Caco-2 (cell line): ENCODE results near the gene ASH1L. TPM values are rescaled to one million over a fixed set of nuclear protein-coding genes. Genes with fewer than 3 reads are reported as not detected.
"Not testable (repeated sequence)": the region's sequence is repeated elsewhere in the genome, so short reads cannot be mapped to it uniquely, and the experiment has no call there.

Source experiments
- BruUV-seq: library from RNA; stranded (reverse); fragments of 400-500 nt; replicated peaks from 2 replicates; lab custom pipeline; 2021; lab: Mats Ljungman, UMichigan
- CTCF ChIA-PET: fragments of 300-600 bp; sonication (Branson Sonifier 250); formaldehyde crosslinking; loops from one replicate; lab custom pipeline; 2022; ENCODE audit warnings: antibody characterized with exemption; lab: Charles Lee
- POLR2A ChIA-PET: fragments of 300-600 bp; sonication (Branson Sonifier 250); formaldehyde crosslinking; loops from one replicate; lab custom pipeline; 2022; ENCODE audit warnings: antibody characterized with exemption; lab: Charles Lee
- DNase-seq, 2 experiments: peaks; one replicate each; pipeline versions ENCODE4 v3.0.0 to v3.0.0-alpha.2; 2020 to 2022
- H3K27me3 ChIP-seq: replicated peaks from 2 replicates; pipeline ENCODE4 v1.6.0; 2011; ENCODE audit warnings: low read length; ENCODE audit not compliant: control insufficient read depth, insufficient read depth
- H3K36me3 ChIP-seq: 2 replicates; pipeline ENCODE4 v1.5.1; 2011; ENCODE audit warnings: low read length; ENCODE audit not compliant: control insufficient read depth, insufficient read depth
- H3K4me1 ChIP-seq: fragments of 250-450 bp; sonication (Bioruptor Pico); 2 replicates; pipeline ENCODE4 v1.5.1; 2020; ENCODE audit warnings: mild to moderate bottlenecking
- H3K4me3 ChIP-seq: 2 replicates; pipeline ENCODE4 v1.5.1; 2011; ENCODE audit warnings: low read depth, mild to moderate bottlenecking, control low read depth, low read length
- H3K9me3 ChIP-seq: fragments of 250-450 bp; sonication (Bioruptor Pico); 2 replicates; pipeline ENCODE4 v1.5.1; 2020; ENCODE audit warnings: mild to moderate bottlenecking, moderate library complexity
- H3K27ac Mint-ChIP-seq: one replicate; pipeline ENCODE4 v1.8.0; 2022; ENCODE audit warnings: mixed read lengths; ENCODE audit not compliant: unreplicated experiment
- H3K27me3 Mint-ChIP-seq: one replicate; pipeline ENCODE4 v1.8.0; 2022; ENCODE audit warnings: mixed read lengths; ENCODE audit not compliant: insufficient read depth, unreplicated experiment
- H3K36me3 Mint-ChIP-seq: one replicate; pipeline ENCODE4 v1.8.0; 2022; ENCODE audit warnings: mild to moderate bottlenecking, mixed read lengths; ENCODE audit not compliant: insufficient read depth, unreplicated experiment
- H3K4me1 Mint-ChIP-seq: one replicate; pipeline ENCODE4 v1.8.0; 2022; ENCODE audit warnings: low read depth, mixed read lengths; ENCODE audit not compliant: unreplicated experiment
- H3K4me3 Mint-ChIP-seq: one replicate; pipeline ENCODE4 v1.8.0; 2022; ENCODE audit warnings: mild to moderate bottlenecking, moderate library complexity, mixed read lengths; ENCODE audit not compliant: unreplicated experiment
- H3K9me3 Mint-ChIP-seq: one replicate; pipeline ENCODE4 v1.8.0; 2022; ENCODE audit warnings: mixed read lengths; ENCODE audit not compliant: unreplicated experiment
- intact Hi-C: fragments of 100-400 bp; cut with micrococcal nuclease; formaldehyde crosslinking; loops from one replicate; pipeline ENCODE4 v1.10.0; 2022; ENCODE audit not compliant: unreplicated experiment
- total RNA-seq: library from RNA; stranded (reverse); gene quantifications from 2 replicates; pipeline ENCODE4 v1.2.3, GENCODE V29; 2022
- TF ChIP-seq, protein P1 (sequence below), 2 experiments: fragments of 200-600 bp in 1 of 2; IDR thresholded peaks; 1 replicate in 1 of 2; 2 replicates in 1 of 2; pipeline versions ENCODE4 v1.5.1 to v1.8.0; 2011 to 2022; ENCODE audit warnings: antibody characterized with exemption in 1 of 2, control low read depth in 1 of 2, inconsistent platforms in 1 of 2, low read depth in 1 of 2, low read length in 1 of 2, mild to moderate bottlenecking in 1 of 2, moderate library complexity in 1 of 2; ENCODE audit not compliant: insufficient read depth in 1 of 2, severe bottlenecking in 1 of 2, unreplicated experiment in 1 of 2

The ASH1L gene
- total RNA-seq, 1 experiment from 2014 or later: 39.4 TPM

- Histone ChIP-seq H3K27me3 (no peaks in the 10 kb centered on the region), H3K4me3 (no peak overlapping the region), H3K36me3 (no peaks in the 10 kb centered on the region), H3K9me3 (no peaks in the 10 kb centered on the region), H3K4me1 (no peaks in the 10 kb centered on the region)
- TF ChIP-seq, protein P1, sequence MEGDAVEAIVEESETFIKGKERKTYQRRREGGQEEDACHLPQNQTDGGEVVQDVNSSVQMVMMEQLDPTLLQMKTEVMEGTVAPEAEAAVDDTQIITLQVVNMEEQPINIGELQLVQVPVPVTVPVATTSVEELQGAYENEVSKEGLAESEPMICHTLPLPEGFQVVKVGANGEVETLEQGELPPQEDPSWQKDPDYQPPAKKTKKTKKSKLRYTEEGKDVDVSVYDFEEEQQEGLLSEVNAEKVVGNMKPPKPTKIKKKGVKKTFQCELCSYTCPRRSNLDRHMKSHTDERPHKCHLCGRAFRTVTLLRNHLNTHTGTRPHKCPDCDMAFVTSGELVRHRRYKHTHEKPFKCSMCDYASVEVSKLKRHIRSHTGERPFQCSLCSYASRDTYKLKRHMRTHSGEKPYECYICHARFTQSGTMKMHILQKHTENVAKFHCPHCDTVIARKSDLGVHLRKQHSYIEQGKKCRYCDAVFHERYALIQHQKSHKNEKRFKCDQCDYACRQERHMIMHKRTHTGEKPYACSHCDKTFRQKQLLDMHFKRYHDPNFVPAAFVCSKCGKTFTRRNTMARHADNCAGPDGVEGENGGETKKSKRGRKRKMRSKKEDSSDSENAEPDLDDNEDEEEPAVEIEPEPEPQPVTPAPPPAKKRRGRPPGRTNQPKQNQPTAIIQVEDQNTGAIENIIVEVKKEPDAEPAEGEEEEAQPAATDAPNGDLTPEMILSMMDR (IDR thresholded peaks at IDR 0.05; ENCODE audit: insufficient read depth in 1 of 2, low read depth in 1 of 2, low read length in 1 of 2, severe bottlenecking in 1 of 2, unreplicated experiment in 1 of 2): peak; percentile 41 to 50
- no peaks in the 10 kb centered on the region for H3K36me3 Mint-ChIP-seq
- H3K4me1 Mint-ChIP-seq: no peaks in the 10 kb centered on the region
- ChIA-PET CTCF (interaction anchor here (0.7 kb wide), 1 partner anchor 21 kb away, joined by 3 read pairs; no protein-coding TSS in a partner anchor), POLR2A (no interaction called here)
- H3K27ac Mint-ChIP-seq: no peak overlapping the region
- H3K9me3 Mint-ChIP-seq: no peaks in the 10 kb centered on the region
- H3K4me3 Mint-ChIP-seq: no peak overlapping the region
- no peaks in the 10 kb centered on the region for H3K27me3 Mint-ChIP-seq
- no TSS peak for BruUV-seq
- intact Hi-C loops: loop anchor here (2.0 to 10.0 kb wide), 2 partner anchors 267 to 341 kb away; partner anchors contain the start of gene RUSC1
- DNase-seq: peak in 1 of 2 experiments; percentile 45
Observed at GRCh38 chr1:155591770-155592169, 29.2 kb upstream of the ASH1L start.

- H3K27me3 Mint-ChIP-seq, H3K27ac Mint-ChIP-seq, H3K9me3 ChIP-seq, H3K4me3 ChIP-seq, H3K36me3 ChIP-seq, CTCF ChIA-PET, POLR2A ChIA-PET, BruUV-seq, DNase-seq, H3K9me3 Mint-ChIP-seq, H3K4me1 Mint-ChIP-seq, H3K27me3 ChIP-seq, H3K36me3 Mint-ChIP-seq, H3K4me1 ChIP-seq, H3K4me3 Mint-ChIP-seq: not testable (repeated sequence)
- intact Hi-C loops: loop anchor here (10.0 kb wide), 1 partner anchor 266 kb away; the partner anchor contains the start of gene RUSC1
Observed at GRCh38 chr1:155590516-155591247, 28.1 kb upstream of the ASH1L start.

- H3K4me1 Mint-ChIP-seq, H3K36me3 ChIP-seq, H3K27ac Mint-ChIP-seq, H3K27me3 ChIP-seq, intact Hi-C loops, DNase-seq, H3K4me3 ChIP-seq, H3K4me1 ChIP-seq, H3K4me3 Mint-ChIP-seq, POLR2A ChIA-PET, H3K9me3 ChIP-seq, H3K36me3 Mint-ChIP-seq, H3K9me3 Mint-ChIP-seq, H3K27me3 Mint-ChIP-seq, BruUV-seq, CTCF ChIA-PET: not testable (repeated sequence)
Observed at GRCh38 chr1:155589282-155589681, 26.7 kb upstream of the ASH1L start.

DNA sequence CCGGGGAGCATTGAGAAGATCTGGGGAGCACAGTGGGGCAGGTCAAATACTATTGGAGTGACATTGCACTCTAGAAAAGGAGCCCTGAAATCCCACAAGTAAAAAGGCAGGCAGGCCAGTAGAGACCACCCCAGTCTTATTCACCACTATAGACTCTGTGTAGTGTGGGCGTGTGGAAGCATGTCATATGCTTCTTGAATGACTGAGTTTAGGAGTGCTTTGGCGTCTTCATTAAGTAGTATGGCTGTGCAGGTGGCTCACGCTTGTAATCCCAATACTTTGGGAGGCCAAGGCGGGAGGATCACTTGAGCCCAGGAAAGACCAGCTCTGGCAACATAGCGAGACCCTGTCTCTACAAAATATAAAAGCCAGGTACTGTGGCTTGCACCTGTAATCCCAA is 21.2 kb upstream of the ASH1L start:
- H3K4me3 Mint-ChIP-seq, H3K27ac Mint-ChIP-seq, H3K27me3 ChIP-seq, DNase-seq, BruUV-seq, POLR2A ChIA-PET, H3K9me3 Mint-ChIP-seq, intact Hi-C loops, H3K4me3 ChIP-seq, H3K4me1 Mint-ChIP-seq, H3K36me3 ChIP-seq, CTCF ChIA-PET, H3K9me3 ChIP-seq, H3K36me3 Mint-ChIP-seq, H3K4me1 ChIP-seq, H3K27me3 Mint-ChIP-seq: not testable (repeated sequence)

- CTCF ChIA-PET, H3K4me1 ChIP-seq, H3K4me1 Mint-ChIP-seq, H3K4me3 ChIP-seq, H3K9me3 Mint-ChIP-seq, H3K9me3 ChIP-seq, H3K27me3 Mint-ChIP-seq, H3K27ac Mint-ChIP-seq, H3K4me3 Mint-ChIP-seq, intact Hi-C loops, H3K36me3 ChIP-seq, BruUV-seq, POLR2A ChIA-PET, DNase-seq, H3K27me3 ChIP-seq, H3K36me3 Mint-ChIP-seq: not testable (repeated sequence)
Observed at GRCh38 chr1:155575608-155576007, 13.0 kb upstream of the ASH1L start.
